Endothelial cell of umbilical vein (primary cell): Measurements from ENCODE around the gene ITPRIPL1.

Source experiments
- CTCF ChIP-seq, 2 donors: IDR thresholded peaks; 1 replicate in 1 of 2; 2 replicates in 1 of 2; pipeline ENCODE4 v1.5.1; 2011; ENCODE audit warnings: low read length in 2 of 2, mild to moderate bottlenecking in 2 of 2, moderate library complexity in 2 of 2, control low read depth in 1 of 2, inconsistent platforms in 1 of 2, low read depth in 1 of 2; ENCODE audit not compliant: insufficient read depth in 1 of 2; ENCODE audit errors: extremely low read depth in 1 of 2
- EZH2 ChIP-seq: IDR thresholded peaks from 2 replicates; pipeline ENCODE4 v1.6.1; 2012; ENCODE audit warnings: borderline replicate concordance, low read depth, mild to moderate bottlenecking, moderate library complexity, low read length, inconsistent platforms; ENCODE audit not compliant: severe bottlenecking
- GATA2 ChIP-seq: IDR thresholded peaks from 2 replicates; pipeline ENCODE4 v1.7.0; 2011; ENCODE audit warnings: low read depth, mild to moderate bottlenecking, moderate library complexity, mixed read lengths, low read length; ENCODE audit not compliant: insufficient read length, insufficient read depth
- MAX ChIP-seq: IDR thresholded peaks from 2 replicates; pipeline ENCODE4 v1.6.1; 2011; ENCODE audit not compliant: insufficient read depth, insufficient read length
- MYC ChIP-seq: IDR thresholded peaks from one replicate; pipeline ENCODE4 v1.6.1; 2011; ENCODE audit warnings: mild to moderate bottlenecking, low read depth, low read length
- POLR2A ChIP-seq: IDR thresholded peaks from 2 replicates; pipeline ENCODE4 v1.6.1; 2012; ENCODE audit warnings: low read depth, mild to moderate bottlenecking, control low read depth, low read length
- POLR2AphosphoS5 ChIP-seq: IDR thresholded peaks from 2 replicates; pipeline ENCODE4 v1.6.1; 2012; ENCODE audit warnings: low read depth, mild to moderate bottlenecking, control low read depth, low read length, moderate library complexity; ENCODE audit not compliant: insufficient read depth

GRCh38 chr2:96305979-96306308 lies 19.2 kb upstream of the ITPRIPL1 start:
- TF ChIP-seq POLR2A: no peak
- TF ChIP-seq CTCF (IDR thresholded peaks at IDR 0.05; ENCODE audit: extremely low read depth in 1 of 2, insufficient read depth in 1 of 2, low read depth in 1 of 2, low read length in 2 of 2): no peak
- TF ChIP-seq POLR2AphosphoS5: no peak
- no peak for TF ChIP-seq GATA2
- TF ChIP-seq MAX: no peak
- no peak for TF ChIP-seq MYC
- no peak for TF ChIP-seq EZH2
